ENCODE measurements around the gene PIGQ.
A peak's percentile ranks its signal among the peaks of the same experiment; 100 is the strongest.

PIGQ gene

DNA sequence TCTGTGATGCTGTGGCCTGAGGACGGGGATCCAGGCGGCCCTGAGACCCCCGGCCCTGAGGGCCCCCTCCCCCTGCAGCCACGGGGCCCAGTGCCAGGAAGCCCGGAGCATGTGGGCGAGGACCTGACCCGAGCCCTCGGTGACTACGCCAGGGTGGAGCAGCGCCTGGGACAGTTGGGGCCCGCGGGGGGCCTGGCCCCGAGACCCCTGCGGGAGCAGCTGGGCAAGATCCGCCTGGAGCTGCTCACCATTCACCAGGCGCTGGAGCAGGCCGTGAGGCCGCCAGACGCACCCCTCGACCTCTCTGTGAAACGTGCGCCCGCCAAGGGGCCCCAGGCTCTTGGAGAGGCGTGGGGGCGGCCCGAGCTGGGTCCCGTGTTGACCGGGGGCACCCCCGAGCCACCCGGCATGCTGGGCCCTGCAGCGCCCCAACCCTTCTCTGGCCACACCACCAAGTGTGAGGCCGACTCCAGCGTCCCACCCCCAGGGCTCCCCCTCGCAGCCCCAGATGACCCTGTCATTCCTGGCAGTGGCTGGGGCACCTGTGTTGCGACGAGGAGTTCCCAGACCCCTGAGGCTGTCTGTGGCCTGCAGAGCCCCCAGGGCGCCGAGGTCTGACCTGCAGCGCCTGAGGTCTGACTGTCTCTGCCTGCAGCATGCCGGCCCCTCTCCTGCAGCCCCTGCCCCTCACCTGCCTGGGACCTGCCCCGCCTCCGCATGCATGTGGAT, 4.9 kb upstream of the PIGQ start:
- DNase-seq, result no peak
- Histone ChIP-seq H2AFZ (ENCODE audit: insufficient read depth, low read length, poor library complexity) (no peak overlapping the region), H3K9ac (ENCODE audit: low read length) (no peak overlapping the region), H4K91ac (ENCODE audit: low read depth, low read length) (peak overlapping the region; percentile 21), H3K4me3 (ENCODE audit: low read depth, low read length) (no peak overlapping the region), H2BK120ac (ENCODE audit: insufficient read depth, low read length, poor library complexity) (no peak overlapping the region), H2AK5ac (ENCODE audit: low read length) (peak overlapping the region; percentile 26), H3K36me3 (ENCODE audit: control insufficient read depth in 1 of 2, insufficient read depth in 2 of 2, low read length in 2 of 2) (no peaks in the 10 kb centered on the region), H3K18ac (ENCODE audit: low read length) (no peak overlapping the region), H3K23ac (ENCODE audit: low read length) (no peak overlapping the region), H3K4ac (ENCODE audit: low read depth, low read length) (no peak overlapping the region), H3K27ac (ENCODE audit: low read depth, low read length) (no peak overlapping the region), H3K79me1 (ENCODE audit: low read length) (peaks cover 9% of the 10 kb centered on the region), H3K79me2 (ENCODE audit: control insufficient read depth, insufficient read depth, low read length, poor library complexity) (peaks cover 2% of the 10 kb centered on the region), H4K8ac (ENCODE audit: low read depth, low read length) (no peak overlapping the region), H4K12ac (ENCODE audit: low read depth, low read length) (no peak overlapping the region), H3K27me3 (ENCODE audit: insufficient read depth, low read length) (peaks cover 21% of the 10 kb centered on the region), H3K4me2 (ENCODE audit: low read length) (no peak overlapping the region), H2BK5ac (ENCODE audit: low read depth, low read length, poor library complexity) (no peak overlapping the region), H2BK12ac (ENCODE audit: low read length) (no peak overlapping the region), H3K4me1 (ENCODE audit: control insufficient read depth in 1 of 2, insufficient read depth in 2 of 2, low read length in 2 of 2) (peaks cover 28 to 30% of the 10 kb centered on the region in 2 experiments), H3K14ac (ENCODE audit: low read length) (no peak overlapping the region), H3K9me3 (ENCODE audit: insufficient read depth, low read depth, low read length) (peaks cover 6% of the 10 kb centered on the region)
- WGBS (ENCODE audit: extremely low coverage, insufficient coverage, insufficient read length), result no CpG with 5 or more reads among the region's 42 CpGs

DNA sequence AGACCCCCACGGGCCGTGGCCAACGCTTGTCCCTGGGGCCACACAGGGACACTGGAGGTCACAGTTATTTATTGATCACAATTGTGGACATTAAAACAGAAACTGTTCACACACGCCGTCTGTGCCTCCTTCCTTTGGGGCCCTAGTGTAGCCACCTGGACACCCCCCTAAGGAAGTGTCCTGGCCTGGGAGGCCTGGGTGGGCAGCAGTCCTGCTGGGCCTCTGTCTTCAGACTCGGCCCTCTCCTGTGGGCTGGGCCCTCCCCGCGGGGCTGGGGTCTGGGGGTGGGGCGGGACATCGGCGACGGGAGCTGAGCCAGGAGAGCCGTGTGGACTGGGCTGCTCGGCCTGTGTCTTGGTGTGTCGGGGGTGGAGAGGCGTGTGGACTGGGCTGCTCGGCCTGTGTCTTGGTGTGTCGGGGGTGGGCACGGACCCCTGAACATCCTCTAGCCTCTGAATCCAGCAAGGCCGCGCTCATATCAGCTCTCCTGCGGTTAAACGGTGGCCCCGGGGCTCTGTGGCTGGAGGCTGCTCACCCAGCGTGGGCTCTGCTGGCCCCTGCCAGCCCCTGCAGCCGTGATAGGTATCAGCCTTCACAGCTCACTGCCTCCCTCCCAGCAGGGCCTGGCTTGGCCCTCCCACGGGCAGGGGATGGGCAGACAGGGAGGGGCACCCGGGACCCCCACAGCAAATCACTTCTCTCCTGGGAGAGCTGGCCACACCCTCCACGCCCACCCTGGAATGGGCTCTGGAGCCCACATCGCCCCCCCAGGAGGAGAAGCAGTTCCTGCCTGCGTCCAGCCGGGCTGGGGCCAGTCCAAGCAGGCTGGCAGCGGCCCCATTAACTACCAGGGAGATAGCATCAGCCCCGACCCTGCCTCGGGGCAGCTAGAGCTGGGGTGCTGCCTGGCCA, 4.1 kb upstream of the PIGQ start:
- Histone ChIP-seq H3K23ac (ENCODE audit: low read length) (no peak overlapping the region), H2AK5ac (ENCODE audit: low read length) (peak overlapping the region; percentile 39), H4K12ac (ENCODE audit: low read depth, low read length) (peak overlapping the region; percentile 22)

DNA sequence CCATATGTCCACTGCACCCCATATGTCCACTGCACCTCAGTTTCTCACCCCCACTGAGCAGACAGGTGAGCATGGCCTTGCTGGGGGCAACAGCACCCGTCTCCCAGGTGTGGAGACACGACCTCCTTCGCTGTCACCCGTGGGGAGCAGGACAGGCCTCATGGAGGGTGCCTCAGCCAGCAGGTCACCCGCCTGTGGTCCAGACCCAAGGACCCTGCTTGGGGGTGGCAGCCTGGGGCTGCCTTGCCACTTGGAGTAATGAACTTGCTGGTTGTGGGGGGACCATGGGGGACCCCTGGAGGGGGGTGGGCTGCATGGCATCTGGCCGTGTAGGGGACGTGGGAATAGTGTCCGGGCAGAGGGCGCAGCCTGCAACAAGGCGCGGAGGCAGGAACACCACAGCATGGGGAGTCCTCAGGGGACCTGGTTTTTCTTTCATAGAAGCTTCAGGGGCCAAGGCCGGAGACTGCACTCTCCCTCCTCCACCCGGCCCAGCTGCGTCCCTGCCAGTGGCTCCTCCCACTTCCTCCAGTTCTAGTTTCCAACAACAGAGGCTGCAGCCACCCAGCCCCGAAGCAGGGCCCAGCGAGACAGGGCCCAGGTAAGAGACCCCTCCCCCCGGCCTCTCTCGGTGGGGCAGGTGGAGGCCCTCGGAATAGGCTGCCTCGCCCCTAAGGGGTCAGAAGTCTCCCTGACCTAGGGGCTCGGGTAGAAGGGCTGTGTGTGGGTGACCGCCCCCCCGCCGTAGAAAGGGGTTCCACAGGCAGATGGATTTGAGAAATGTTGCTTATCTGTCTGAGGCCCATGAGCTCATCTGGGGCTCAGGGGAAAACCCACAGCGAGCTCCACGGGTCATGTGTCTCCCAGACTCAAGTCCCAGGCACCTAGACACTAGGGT, 3.0 kb upstream of the PIGQ start, which contains the start of gene NHLRC4:
NHLRC4 (plus strand) TSS at position 531 of the 898 bp plus-strand sequence. CDS start 1,043 bp downstream, outside the sequence.
- Histone ChIP-seq H2BK12ac (ENCODE audit: low read length) (peak within 1 kb of the TSS; percentile 61), H3K79me2 (ENCODE audit: control insufficient read depth, insufficient read depth, low read length, poor library complexity) (peaks cover 3% of the 10 kb centered on the region), H3K4ac (ENCODE audit: low read depth, low read length) (peak within 1 kb of the TSS; percentile 22), H4K91ac (ENCODE audit: low read depth, low read length) (peak within 1 kb of the TSS; percentile 74), H3K14ac (ENCODE audit: low read length) (peak within 1 kb of the TSS; percentile 28), H3K9me3 (ENCODE audit: insufficient read depth, low read depth, low read length) (peaks cover 10% of the 10 kb centered on the region), H3K36me3 (ENCODE audit: control insufficient read depth in 1 of 2, insufficient read depth in 2 of 2, low read length in 2 of 2) (no peaks in the 10 kb centered on the region), H2AK5ac (ENCODE audit: low read length) (peak within 1 kb of the TSS; percentile 53), H2AFZ (ENCODE audit: insufficient read depth, low read length, poor library complexity) (peak within 1 kb of the TSS; percentile 54), H4K8ac (ENCODE audit: low read depth, low read length) (peak within 1 kb of the TSS; percentile 74), H2BK120ac (ENCODE audit: insufficient read depth, low read length, poor library complexity) (peak within 1 kb of the TSS; percentile 57), H3K27me3 (ENCODE audit: insufficient read depth, low read length) (peaks cover 3% of the 10 kb centered on the region), H2BK5ac (ENCODE audit: low read depth, low read length, poor library complexity) (peak within 1 kb of the TSS; percentile 27), H3K4me2 (ENCODE audit: low read length) (no peak within 1 kb of the TSS), H3K4me1 (ENCODE audit: control insufficient read depth in 1 of 2, insufficient read depth in 2 of 2, low read length in 2 of 2) (peaks cover 30 to 37% of the 10 kb centered on the region in 2 experiments), H3K18ac (ENCODE audit: low read length) (peak within 1 kb of the TSS; percentile 39), H3K4me3 (ENCODE audit: low read depth, low read length) (no peak within 1 kb of the TSS), H4K12ac (ENCODE audit: low read depth, low read length) (peak within 1 kb of the TSS; percentile 22), H3K27ac (ENCODE audit: low read depth, low read length) (no peak within 1 kb of the TSS), H3K23ac (ENCODE audit: low read length) (no peak within 1 kb of the TSS), H3K9ac (ENCODE audit: low read length) (no peak within 1 kb of the TSS), H3K79me1 (ENCODE audit: low read length) (peaks cover 11% of the 10 kb centered on the region)
- DNase-seq, result peak; percentile 15 to 62
- WGBS (ENCODE audit: extremely low coverage, insufficient coverage, insufficient read length), result no CpG with 5 or more reads among the region's 26 CpGs

More for the DNA sequence above, 4.1 kb upstream of the PIGQ start:
- Histone ChIP-seq H3K4me2 (ENCODE audit: low read length) (no peak overlapping the region), H2BK120ac (ENCODE audit: insufficient read depth, low read length, poor library complexity) (no peak overlapping the region), H3K18ac (ENCODE audit: low read length) (peak overlapping the region; percentile 20), H3K9ac (ENCODE audit: low read length) (no peak overlapping the region), H2AFZ (ENCODE audit: insufficient read depth, low read length, poor library complexity) (peak overlapping the region; percentile 54), H4K91ac (ENCODE audit: low read depth, low read length) (peak overlapping the region; percentile 74), H2BK5ac (ENCODE audit: low read depth, low read length, poor library complexity) (no peak overlapping the region), H3K27me3 (ENCODE audit: insufficient read depth, low read length) (peaks cover 14% of the 10 kb centered on the region), H3K36me3 (ENCODE audit: control insufficient read depth in 1 of 2, insufficient read depth in 2 of 2, low read length in 2 of 2) (no peaks in the 10 kb centered on the region), H3K4me3 (ENCODE audit: low read depth, low read length) (no peak overlapping the region), H4K8ac (ENCODE audit: low read depth, low read length) (peak overlapping the region; percentile 74), H3K79me1 (ENCODE audit: low read length) (peaks cover 11% of the 10 kb centered on the region), H3K79me2 (ENCODE audit: control insufficient read depth, insufficient read depth, low read length, poor library complexity) (peaks cover 3% of the 10 kb centered on the region), H3K4me1 (ENCODE audit: control insufficient read depth in 1 of 2, insufficient read depth in 2 of 2, low read length in 2 of 2) (peaks cover 28 to 32% of the 10 kb centered on the region in 2 experiments), H3K9me3 (ENCODE audit: insufficient read depth, low read depth, low read length) (peaks cover 6% of the 10 kb centered on the region), H3K14ac (ENCODE audit: low read length) (peak overlapping the region; percentile 28), H2BK12ac (ENCODE audit: low read length) (peak overlapping the region; percentile 61), H3K27ac (ENCODE audit: low read depth, low read length) (no peak overlapping the region), H3K4ac (ENCODE audit: low read depth, low read length) (no peak overlapping the region)
- no peak for DNase-seq
- no CpG with 5 or more reads among the region's 35 CpGs for WGBS (ENCODE audit: extremely low coverage, insufficient coverage, insufficient read length)

All from trophoblast cell (in vitro differentiated cells and primary cell).